Measurements from ENCODE around the gene SMKR1. TPM values are rescaled to one million over a fixed set of nuclear protein-coding genes. Genes with fewer than 3 reads are reported as not detected.

SMKR1 gene
- total RNA-seq = 1.1 TPM
- long read RNA-seq = 0 reads

GRCh38 chr7:129501760-129502707 lies at the start of gene SMKR1:
TSS of gene SMKR1 (plus strand) at chr7:129502531. CDS start at chr7:129502825, 294 bp downstream.
- Histone ChIP-seq H3K4me1 (peaks cover 10% of the 10 kb centered on the region), H3K27me3 (ENCODE audit: low read depth) (peaks cover 10% of the 10 kb centered on the region), H3K27ac (peak within 1 kb of the TSS; percentile 18), H3K4me3 (peak within 1 kb of the TSS; percentile 65), H3K36me3 (no peaks in the 10 kb centered on the region), H3K9me3 (no peaks in the 10 kb centered on the region)
- TF ChIP-seq CTCF (IDR thresholded peaks at IDR 0.05) = no peak
- ATAC-seq (peak; percentile 97 to 98), DNase-seq (peak; percentile 91)
- intact Hi-C loops (cut with DNase I) = no loop called here

GRCh38 chr7:129452589-129453231 lies 49.6 kb upstream of the SMKR1 start:
- no peaks in the 10 kb centered on the region for H3K36me3 ChIP-seq
- no peaks in the 10 kb centered on the region for H3K27me3 ChIP-seq (ENCODE audit: low read depth)
- DNase-seq (no peak), ATAC-seq (no peak)
- intact Hi-C loops (cut with DNase I) = no loop called here
- no peak overlapping the region for H3K27ac ChIP-seq
- H3K9me3 ChIP-seq = peaks cover 14% of the 10 kb centered on the region
- TF ChIP-seq CTCF (IDR thresholded peaks at IDR 0.05) = no peak
- no peaks in the 10 kb centered on the region for H3K4me1 ChIP-seq
- H3K4me3 ChIP-seq = no peak overlapping the region

GRCh38 chr7:129453510-129454248 lies 48.7 kb upstream of the SMKR1 start:
- intact Hi-C loops (cut with DNase I) = no loop called here
- TF ChIP-seq CTCF (IDR thresholded peaks at IDR 0.05) = no peak
- Histone ChIP-seq H3K27ac (no peak overlapping the region), H3K9me3 (peaks cover 5% of the 10 kb centered on the region), H3K4me3 (no peak overlapping the region), H3K4me1 (no peaks in the 10 kb centered on the region), H3K36me3 (no peaks in the 10 kb centered on the region), H3K27me3 (ENCODE audit: low read depth) (no peaks in the 10 kb centered on the region)
- no peak for ATAC-seq
- DNase-seq = no peak

DNA sequence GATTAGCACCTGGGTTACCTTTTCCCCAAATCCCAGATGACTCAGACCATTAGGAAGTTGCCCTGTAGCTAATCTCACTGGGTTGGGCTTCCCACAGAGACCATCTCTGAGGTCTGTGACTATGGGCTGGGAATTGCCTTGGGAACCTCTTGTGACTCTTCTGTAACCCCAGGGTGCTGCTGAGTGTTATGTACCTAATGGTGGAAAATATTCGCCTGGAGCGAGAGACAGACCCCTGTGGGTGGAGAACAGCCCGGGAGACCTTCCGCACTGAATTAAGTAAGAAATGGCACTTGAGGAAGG lies 48.1 kb upstream of the SMKR1 start:
- no peaks in the 10 kb centered on the region for H3K9me3 ChIP-seq
- ATAC-seq (no peak), DNase-seq (no peak)
- H3K36me3 ChIP-seq = no peaks in the 10 kb centered on the region
- TF ChIP-seq CTCF (IDR thresholded peaks at IDR 0.05) = no peak
- intact Hi-C loops (cut with DNase I) = no loop called here
- H3K4me1 ChIP-seq = no peaks in the 10 kb centered on the region
- H3K27ac ChIP-seq = no peak overlapping the region
- no peaks in the 10 kb centered on the region for H3K27me3 ChIP-seq (ENCODE audit: low read depth)
- H3K4me3 ChIP-seq = no peak overlapping the region

DNA sequence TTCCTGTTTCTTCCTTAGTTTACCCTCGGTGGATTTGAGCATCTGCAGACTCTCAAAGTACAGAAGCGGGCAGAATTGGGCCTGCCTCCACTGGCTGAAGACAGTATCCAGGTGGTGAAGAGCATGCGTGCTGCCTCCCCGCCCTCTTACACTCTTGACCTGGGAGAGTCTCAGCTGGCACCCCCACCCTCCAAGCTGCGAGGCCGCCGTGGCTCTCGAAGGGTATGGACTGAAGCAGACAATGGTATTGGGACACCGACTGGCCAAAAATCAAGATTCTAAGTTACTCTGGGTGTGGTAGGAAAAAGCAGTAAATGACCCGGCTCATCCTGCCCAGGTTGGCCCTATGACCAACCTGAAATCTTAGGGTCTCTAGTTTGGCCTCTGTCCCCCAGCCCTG lies 45.9 kb upstream of the SMKR1 start:
- H3K27me3 ChIP-seq (ENCODE audit: low read depth) = no peaks in the 10 kb centered on the region
- no peak overlapping the region for H3K27ac ChIP-seq
- ATAC-seq (no peak), DNase-seq (no peak)
- H3K9me3 ChIP-seq = no peaks in the 10 kb centered on the region
- H3K4me1 ChIP-seq = no peaks in the 10 kb centered on the region
- intact Hi-C loops (cut with DNase I) = no loop called here
- no peak for TF ChIP-seq CTCF (IDR thresholded peaks at IDR 0.05)
- H3K36me3 ChIP-seq = no peaks in the 10 kb centered on the region
- H3K4me3 ChIP-seq = no peak overlapping the region

All from lower lobe of right lung (tissue), 2 donors.